Fibroblast of lung (primary cell): ENCODE results near the gene CAPN13. TPM values are rescaled to one million over a fixed set of nuclear protein-coding genes. Genes with fewer than 3 reads are reported as not detected.

Experiments used
- DNase-seq, 2 donors: peaks; one replicate each; pipeline versions ENCODE4 v3.0.0 to v3.0.0-alpha.2; 2010; ENCODE audit warnings: low read depth in 2 of 2
- H2AFZ ChIP-seq: 2 replicates; pipeline ENCODE4 v1.5.1; 2012; ENCODE audit warnings: low read length, control low read depth, inconsistent platforms
- H3K27ac ChIP-seq: 2 replicates; pipeline ENCODE4 v1.5.1; 2011; ENCODE audit warnings: low read length, control low read depth; ENCODE audit not compliant: insufficient read depth
- H3K27me3 ChIP-seq: 2 replicates; pipeline ENCODE4 v1.5.1; 2011; ENCODE audit warnings: mild to moderate bottlenecking, low read length; ENCODE audit not compliant: control insufficient read depth, insufficient read depth
- H3K36me3 ChIP-seq: 2 replicates; pipeline ENCODE4 v1.5.1; 2011; ENCODE audit warnings: low read length; ENCODE audit not compliant: control insufficient read depth, insufficient read depth
- H3K4me1 ChIP-seq: 2 replicates; pipeline ENCODE4 v1.5.1; 2011; ENCODE audit warnings: low read length; ENCODE audit not compliant: control insufficient read depth, insufficient read depth; ENCODE audit errors: extremely low read depth
- H3K4me2 ChIP-seq: 2 replicates; pipeline ENCODE4 v1.5.1; 2011; ENCODE audit warnings: low read length, control low read depth; ENCODE audit not compliant: insufficient read depth; ENCODE audit errors: extremely low read depth
- H3K4me3 ChIP-seq, 4 experiments: fragments of 200-600 bp in 1 of 4; sonication (generic) in 1 of 4; replicated peaks in 1 of 4; 2 replicates each; pipeline ENCODE4 v1.5.1; 2011 to 2016; ENCODE audit warnings: low read length in 4 of 4, low read depth in 3 of 4, mild to moderate bottlenecking in 3 of 4, control low read depth in 2 of 4, inconsistent platforms in 1 of 4, mixed read lengths in 1 of 4; ENCODE audit not compliant: insufficient read depth in 1 of 4; ENCODE audit errors: control extremely low read depth in 1 of 4
- H3K79me2 ChIP-seq: 2 replicates; pipeline ENCODE4 v1.5.1; 2012; ENCODE audit warnings: mild to moderate bottlenecking, low read length, inconsistent platforms; ENCODE audit not compliant: control insufficient read depth, insufficient read depth
- H3K9ac ChIP-seq: 2 replicates; pipeline ENCODE4 v1.5.1; 2011; ENCODE audit warnings: mild to moderate bottlenecking, low read length, control low read depth; ENCODE audit not compliant: insufficient read depth
- H3K9me3 ChIP-seq: 2 replicates; pipeline ENCODE4 v1.5.1; 2012; ENCODE audit warnings: low read depth, low read length; ENCODE audit not compliant: control insufficient read depth, insufficient read depth
- H4K20me1 ChIP-seq: 2 replicates; pipeline ENCODE4 v1.5.1; 2011; ENCODE audit warnings: low read length; ENCODE audit not compliant: control insufficient read depth, insufficient read depth; ENCODE audit errors: extremely low read depth
- CTCF ChIP-seq, 2 donors: IDR thresholded peaks in 1 of 2; conservative IDR thresholded peaks in 1 of 2; 1 replicate in 1 of 2; 2 replicates in 1 of 2; pipeline ENCODE4 v1.5.1; 2011 to 2012; ENCODE audit warnings: low read length in 2 of 2, control low read depth in 1 of 2, inconsistent platforms in 1 of 2, low read depth in 1 of 2, mild to moderate bottlenecking in 1 of 2
- EZH2 ChIP-seq: IDR thresholded peaks from 2 replicates; pipeline ENCODE4 v1.5.1; 2012; ENCODE audit warnings: low read length, control low read depth, mild to moderate bottlenecking; ENCODE audit errors: missing control alignments
- polyA plus RNA-seq, 2 donors: library from polyadenylated mRNA; depleted of rRNA in 1 of 2; stranded (reverse) in 1 of 2; unstranded in 1 of 2; fragments of >200 nt; gene quantifications; 2 replicates each; pipeline ENCODE4 v1.2.1, GENCODE V29; 2011 to 2012; ENCODE audit warnings: missing spikeins in 1 of 2
- total RNA-seq: library from RNA; depleted of rRNA; stranded (reverse); fragments of >200 nt; gene quantifications from 2 replicates; pipeline ENCODE4 v1.2.1, GENCODE V29; 2014

CAPN13 gene
- total and polyA plus RNA-seq, 2 donors (not counting 1 experiment from before 2014, with no cell fraction given) = not detected

- Histone ChIP-seq H3K27ac (no peak overlapping the region), H3K27me3 (no peaks in the 10 kb centered on the region), H3K9me3 (no peaks in the 10 kb centered on the region), H3K79me2 (no peaks in the 10 kb centered on the region), H3K4me1 (no peaks in the 10 kb centered on the region), H4K20me1 (no peaks in the 10 kb centered on the region), H3K36me3 (no peaks in the 10 kb centered on the region), H3K9ac (no peak overlapping the region), H3K4me2 (no peak overlapping the region), H2AFZ (no peak overlapping the region), H3K4me3 (no peak overlapping the region)
- TF ChIP-seq EZH2 (no peak), CTCF (conservative IDR thresholded peaks at IDR 0.05 in 1 of 2, IDR thresholded peaks at IDR 0.05 in 1 of 2; ENCODE audit: low read depth in 1 of 2, low read length in 2 of 2) (no peak)
- no peak for DNase-seq
Measured at GRCh38 chr2:30802611-30803010, 4.6 kb downstream of the CAPN13 start.

- no peaks in the 10 kb centered on the region for H3K36me3 ChIP-seq
- H2AFZ ChIP-seq = no peak overlapping the region
- no peaks in the 10 kb centered on the region for H4K20me1 ChIP-seq
- TF ChIP-seq EZH2 (no peak), CTCF (conservative IDR thresholded peaks at IDR 0.05 in 1 of 2, IDR thresholded peaks at IDR 0.05 in 1 of 2; ENCODE audit: low read depth in 1 of 2, low read length in 2 of 2) (no peak)
- no peak for DNase-seq
- H3K27ac ChIP-seq = no peak overlapping the region
- no peak overlapping the region for H3K4me2 ChIP-seq
- H3K9ac ChIP-seq = no peak overlapping the region
- H3K79me2 ChIP-seq = no peaks in the 10 kb centered on the region
- H3K9me3 ChIP-seq = no peaks in the 10 kb centered on the region
- H3K4me1 ChIP-seq = no peaks in the 10 kb centered on the region
- no peak overlapping the region for H3K4me3 ChIP-seq
- H3K27me3 ChIP-seq = no peaks in the 10 kb centered on the region
Measured at GRCh38 chr2:30801821-30802455, 5.3 kb downstream of the CAPN13 start.

- Histone ChIP-seq H3K9ac (no peak overlapping the region), H3K36me3 (no peaks in the 10 kb centered on the region), H3K4me3 (no peak overlapping the region), H4K20me1 (no peaks in the 10 kb centered on the region), H3K4me2 (no peak overlapping the region), H3K79me2 (no peaks in the 10 kb centered on the region), H3K27ac (no peak overlapping the region), H3K4me1 (no peaks in the 10 kb centered on the region), H3K9me3 (no peaks in the 10 kb centered on the region), H2AFZ (no peak overlapping the region), H3K27me3 (no peaks in the 10 kb centered on the region)
- no peak for DNase-seq
- TF ChIP-seq EZH2 = no peak
- TF ChIP-seq CTCF (conservative IDR thresholded peaks at IDR 0.05 in 1 of 2, IDR thresholded peaks at IDR 0.05 in 1 of 2; ENCODE audit: low read depth in 1 of 2, low read length in 2 of 2) = no peak
Measured at GRCh38 chr2:30800159-30800558, 7.1 kb downstream of the CAPN13 start.
